H9 (cell line): Measurements from ENCODE around the gene PDK2. TPM values are rescaled to one million over a fixed set of nuclear protein-coding genes. Genes with fewer than 3 reads are reported as not detected.

Experiments
- DNase-seq: peaks from one replicate; pipeline ENCODE4 v3.0.0-alpha.2; 2017
- H2AFZ ChIP-seq: one replicate; pipeline ENCODE4 v1.6.1; 2013; ENCODE audit warnings: mild to moderate bottlenecking, low read length, control low read depth, moderate library complexity
- H2AK5ac ChIP-seq: 2 replicates; pipeline ENCODE4 v1.6.1; 2013; ENCODE audit warnings: low read length, control low read depth, mixed read lengths; ENCODE audit not compliant: insufficient read length
- H2BK120ac ChIP-seq: one replicate; pipeline ENCODE4 v1.6.1; 2013; ENCODE audit warnings: low read depth, mild to moderate bottlenecking, low read length, control low read depth, inconsistent platforms; ENCODE audit not compliant: poor library complexity, severe bottlenecking
- H2BK12ac ChIP-seq: 2 replicates; pipeline ENCODE4 v1.6.1; 2013; ENCODE audit warnings: low read length, control low read depth, mixed read lengths, low read depth; ENCODE audit not compliant: insufficient read length
- H2BK15ac ChIP-seq: 2 replicates; pipeline ENCODE4 v1.6.1; 2013; ENCODE audit warnings: low read depth, low read length, control low read depth
- H2BK20ac ChIP-seq: one replicate; pipeline ENCODE4 v1.6.1; 2013; ENCODE audit warnings: low read depth, mild to moderate bottlenecking, low read length, control low read depth, inconsistent platforms; ENCODE audit not compliant: poor library complexity, severe bottlenecking
- H2BK5ac ChIP-seq: 2 replicates; pipeline ENCODE4 v1.6.1; 2013; ENCODE audit warnings: low read length, control low read depth, mixed read lengths; ENCODE audit not compliant: insufficient read length
- H3K14ac ChIP-seq: 2 replicates; pipeline ENCODE4 v1.6.1; 2013; ENCODE audit warnings: low read length, control low read depth; ENCODE audit not compliant: insufficient read depth
- H3K18ac ChIP-seq: 2 replicates; pipeline ENCODE4 v1.6.1; 2013; ENCODE audit warnings: low read depth, mild to moderate bottlenecking, mixed read lengths, low read length, control low read depth; ENCODE audit not compliant: insufficient read length
- H3K23ac ChIP-seq: 2 replicates; pipeline ENCODE4 v1.6.1; 2013; ENCODE audit warnings: low read length, control low read depth, mixed read lengths, low read depth; ENCODE audit not compliant: insufficient read length
- H3K23me2 ChIP-seq: 2 replicates; pipeline ENCODE4 v1.6.1; 2013; ENCODE audit warnings: low read depth, mild to moderate bottlenecking, mixed read lengths, low read length, control low read depth; ENCODE audit not compliant: insufficient read length, poor library complexity, severe bottlenecking
- H3K27ac ChIP-seq: 2 replicates; pipeline ENCODE4 v1.5.1; 2013; ENCODE audit warnings: low read length, control low read depth, mixed read lengths, low read depth; ENCODE audit not compliant: insufficient read length
- H3K27me3 ChIP-seq: 2 replicates; pipeline ENCODE4 v1.6.1; 2013; ENCODE audit warnings: low read length, control low read depth, inconsistent platforms; ENCODE audit not compliant: insufficient read depth
- H3K4ac ChIP-seq: 2 replicates; pipeline ENCODE4 v1.6.1; 2013; ENCODE audit warnings: low read depth, mild to moderate bottlenecking, control low read depth, inconsistent platforms, low read length, moderate library complexity
- H3K4me1 ChIP-seq: 2 replicates; pipeline ENCODE4 v1.6.1; 2013; ENCODE audit warnings: low read length, control low read depth, inconsistent platforms; ENCODE audit not compliant: insufficient read depth
- H3K4me2 ChIP-seq: 2 replicates; pipeline ENCODE4 v1.6.1; 2013; ENCODE audit warnings: low read length, control low read depth, mixed read lengths; ENCODE audit not compliant: insufficient read length, insufficient read depth
- H3K56ac ChIP-seq: 2 replicates; pipeline ENCODE4 v1.6.1; 2013; ENCODE audit warnings: low read depth, mild to moderate bottlenecking, mixed read lengths, low read length, control low read depth; ENCODE audit not compliant: insufficient read length
- H3K79me1 ChIP-seq: 2 replicates; pipeline ENCODE4 v1.6.1; 2013; ENCODE audit warnings: low read depth, mild to moderate bottlenecking, moderate library complexity, low read length, control low read depth, inconsistent platforms; ENCODE audit not compliant: insufficient read depth, poor library complexity, severe bottlenecking
- H3K79me2 ChIP-seq: 2 replicates; pipeline ENCODE4 v1.6.1; 2013; ENCODE audit warnings: low read length, control low read depth, inconsistent platforms; ENCODE audit not compliant: insufficient read depth
- H3K9ac ChIP-seq: 2 replicates; pipeline ENCODE4 v1.6.1; 2013; ENCODE audit warnings: low read length, control low read depth, mixed read lengths; ENCODE audit not compliant: insufficient read length; ENCODE audit errors: extremely low read depth
- H3K9me3 ChIP-seq: one replicate; pipeline ENCODE4 v1.6.1; 2013; ENCODE audit warnings: low read depth, low read length, inconsistent platforms; ENCODE audit not compliant: control insufficient read depth
- H3T11ph ChIP-seq: one replicate; pipeline ENCODE4 v1.6.1; 2013; ENCODE audit warnings: mild to moderate bottlenecking, low read length, control low read depth, inconsistent platforms
- H4K20me1 ChIP-seq: one replicate; pipeline ENCODE4 v1.6.1; 2013; ENCODE audit not compliant: control insufficient read depth, insufficient read length, insufficient read depth
- H4K5ac ChIP-seq: 2 replicates; pipeline ENCODE4 v1.6.1; 2013; ENCODE audit warnings: low read depth, mild to moderate bottlenecking, mixed read lengths, low read length, control low read depth; ENCODE audit not compliant: insufficient read length
- H4K8ac ChIP-seq: replicated peaks from 2 replicates; pipeline ENCODE4 v1.6.1; 2013; ENCODE audit warnings: low read length, control low read depth, mixed read lengths, low read depth; ENCODE audit not compliant: insufficient read length
- H4K91ac ChIP-seq: 2 replicates; pipeline ENCODE4 v1.6.1; 2013; ENCODE audit warnings: low read depth, mild to moderate bottlenecking, moderate library complexity, mixed read lengths, low read length, control low read depth; ENCODE audit not compliant: insufficient read length
- H3K27ac Mint-ChIP-seq, 3 experiments: 2 replicates in 2 of 3; 3 replicates in 1 of 3; pipeline ENCODE4 v1.8.0; 2020 to 2021; ENCODE audit warnings: mixed read lengths in 3 of 3, mild to moderate bottlenecking in 1 of 3, moderate library complexity in 1 of 3
- H3K27me3 Mint-ChIP-seq: 2 replicates; pipeline ENCODE4 v1.8.0; 2021; ENCODE audit warnings: low read depth, mild to moderate bottlenecking, moderate library complexity, mixed read lengths
- H3K36me3 Mint-ChIP-seq, 3 experiments: 2 replicates in 2 of 3; 3 replicates in 1 of 3; pipeline ENCODE4 v1.8.0; 2020 to 2021; ENCODE audit warnings: low read depth in 3 of 3, mixed read lengths in 3 of 3; ENCODE audit not compliant: insufficient read depth in 1 of 3
- H3K4me1 Mint-ChIP-seq, 2 experiments: 2 replicates each; pipeline ENCODE4 v1.8.0; 2020; ENCODE audit warnings: mixed read lengths in 2 of 2
- H3K4me3 Mint-ChIP-seq, 2 experiments: 2 replicates in 1 of 2; 3 replicates in 1 of 2; pipeline ENCODE4 v1.8.0; 2020 to 2021; ENCODE audit warnings: mild to moderate bottlenecking in 2 of 2, mixed read lengths in 2 of 2, moderate library complexity in 1 of 2
- H3K9me3 Mint-ChIP-seq, 2 experiments: 2 replicates in 1 of 2; 3 replicates in 1 of 2; pipeline ENCODE4 v1.8.0; 2020; ENCODE audit warnings: mild to moderate bottlenecking in 2 of 2, mixed read lengths in 2 of 2, moderate library complexity in 1 of 2
- CTCF ChIP-seq: fragments of 200-600 bp; sonication (generic); conservative IDR thresholded peaks from 3 replicates; pipeline ENCODE4 v1.8.0; 2021; ENCODE audit warnings: antibody characterized with exemption, mild to moderate bottlenecking
- WGBS: extraction: QIAGEN DNeasy Blood & Tissue Kit; methylation state at CpG from one replicate; pipeline ENCODE4 v1.1.7; 2013; ENCODE audit warnings: missing lambda C conversion rate, low lambda C conversion rate, mixed read lengths; ENCODE audit not compliant: insufficient read length; ENCODE audit errors: extremely low coverage; 5-methylcytosine and 5-hydroxymethylcytosine counted together
- total RNA-seq: library from RNA; stranded (reverse); gene quantifications from 2 replicates; pipeline ENCODE4 v1.2.1, GENCODE V29; 2021

The PDK2 gene
- total RNA-seq, 1 experiment from 2014 or later, result 19.9 TPM

- Histone ChIP-seq H3K79me2 (no peaks in the 10 kb centered on the region), H3K4ac (no peak overlapping the region), H3K23me2 (no peaks in the 10 kb centered on the region), H3K4me1 (no peaks in the 10 kb centered on the region), H3K9ac (no peak overlapping the region), H2BK15ac (no peak overlapping the region), H2AK5ac (no peak overlapping the region), H3T11ph (no peak overlapping the region), H2BK120ac (no peak overlapping the region), H3K56ac (no peak overlapping the region), H2BK20ac (no peak overlapping the region), H2AFZ (no peak overlapping the region), H3K27ac (no peak overlapping the region), H3K4me2 (no peak overlapping the region), H3K14ac (no peak overlapping the region), H2BK12ac (no peak overlapping the region), H3K79me1 (no peaks in the 10 kb centered on the region), H4K20me1 (no peaks in the 10 kb centered on the region), H4K5ac (no peak overlapping the region), H3K27me3 (no peaks in the 10 kb centered on the region), H3K18ac (no peak overlapping the region), H4K8ac (no peak overlapping the region), H3K23ac (no peak overlapping the region), H2BK5ac (no peak overlapping the region), H3K9me3 (no peaks in the 10 kb centered on the region), H4K91ac (no peak overlapping the region)
- no CpG with 5 or more reads among the region's 7 CpGs for WGBS
- peaks cover 1 to 18% (median 5%) of the 10 kb centered on the region in 3 experiments; a peak in 6 of 7 replicates for H3K36me3 Mint-ChIP-seq
- H3K4me3 Mint-ChIP-seq, result no peak overlapping the region
- H3K27me3 Mint-ChIP-seq, result peaks cover 1% of the 10 kb centered on the region; the same call in 1 of the 2 replicates
- peak overlapping the region in 1 of 3 experiments; percentile 55; a peak in 1 of 7 replicates for H3K27ac Mint-ChIP-seq
- no peaks in the 10 kb centered on the region; a peak in 1 of 5 replicates for H3K9me3 Mint-ChIP-seq
- no peak for TF ChIP-seq CTCF
- no peak for DNase-seq
- H3K4me1 Mint-ChIP-seq, result peaks cover 0 to 12% of the 10 kb centered on the region in 2 experiments; a peak in 3 of 4 replicates
Measured at GRCh38 chr17:50080827-50081226, 14.3 kb upstream of the PDK2 start.
